ENCODE results near the gene FUT6. TPM values are rescaled to one million over a fixed set of nuclear protein-coding genes. Genes with fewer than 3 reads are reported as not detected.

The FUT6 gene
- total and polyA plus RNA-seq, 2 experiments from 2014 or later, result not detected

- H3K9me2 ChIP-seq (ENCODE audit: insufficient read depth), result no peaks in the 10 kb centered on the region
- no peaks in the 10 kb centered on the region for H3F3A ChIP-seq (ENCODE audit: insufficient read depth)
- peaks cover 22% of the 10 kb centered on the region for H3K27me3 ChIP-seq (replicated peaks; ENCODE audit: insufficient read depth)
- WGBS, 2 experiments (ENCODE audit: low coverage in 1 of 2, low lambda C conversion rate in 2 of 2, missing lambda C conversion rate in 2 of 2), result 88 to 100% methylated on average over 2 of the region's 2 CpGs
- H3K27ac ChIP-seq, result no peak overlapping the region
- H4K20me1 ChIP-seq (ENCODE audit: insufficient read depth), result no peaks in the 10 kb centered on the region
- no peak overlapping the region for H3K9ac ChIP-seq
- H3K4me1 ChIP-seq (ENCODE audit: insufficient read depth), result no peaks in the 10 kb centered on the region
- DNase-seq, result no peak
- H3K4me2 ChIP-seq (ENCODE audit: unreplicated experiment), result no peak overlapping the region
- H3K36me3 ChIP-seq (ENCODE audit: low read depth), result no peaks in the 10 kb centered on the region
- no peak overlapping the region for H3K4me3 ChIP-seq
- no peak overlapping the region for H2AFZ ChIP-seq
- in situ Hi-C loops (cut with MboI), result no loop called here
- H3K9me3 ChIP-seq (ENCODE audit: low read depth), result no peaks in the 10 kb centered on the region
- H3K79me2 ChIP-seq (ENCODE audit: insufficient read depth), result no peaks in the 10 kb centered on the region
- TF ChIP-seq EZH2phosphoT487 (IDR thresholded peaks at IDR 0.05; ENCODE audit: insufficient read depth, low read depth), result no peak
- TF ChIP-seq EZH2 (IDR thresholded peaks at IDR 0.05; ENCODE audit: insufficient read depth, poor library complexity, severe bottlenecking), result no peak
Observed at GRCh38 chr19:5817218-5817617, 22.3 kb downstream of the FUT6 start.

GRCh38 chr19:5814852-5815246, 24.7 kb downstream of the FUT6 start:
- Histone ChIP-seq H3K9me2 (ENCODE audit: insufficient read depth) (no peaks in the 10 kb centered on the region), H3K4me3 (no peak overlapping the region), H3F3A (ENCODE audit: insufficient read depth) (no peaks in the 10 kb centered on the region), H3K9me3 (ENCODE audit: low read depth) (no peaks in the 10 kb centered on the region), H3K27me3 (replicated peaks; ENCODE audit: insufficient read depth) (peaks cover 22% of the 10 kb centered on the region), H3K9ac (no peak overlapping the region), H3K79me2 (ENCODE audit: insufficient read depth) (no peaks in the 10 kb centered on the region), H3K36me3 (ENCODE audit: low read depth) (no peaks in the 10 kb centered on the region), H3K27ac (no peak overlapping the region), H2AFZ (no peak overlapping the region), H4K20me1 (ENCODE audit: insufficient read depth) (no peaks in the 10 kb centered on the region), H3K4me2 (ENCODE audit: unreplicated experiment) (no peak overlapping the region), H3K4me1 (ENCODE audit: insufficient read depth) (no peaks in the 10 kb centered on the region)
- in situ Hi-C loops (cut with MboI), result no loop called here
- WGBS, 2 experiments (ENCODE audit: low coverage in 1 of 2, low lambda C conversion rate in 2 of 2, missing lambda C conversion rate in 2 of 2), result 39 to 44% methylated on average over 11 of the region's 11 CpGs
- no peak for DNase-seq
- TF ChIP-seq EZH2 (IDR thresholded peaks at IDR 0.05; ENCODE audit: insufficient read depth, poor library complexity, severe bottlenecking) (no peak), EZH2phosphoT487 (IDR thresholded peaks at IDR 0.05; ENCODE audit: insufficient read depth, low read depth) (no peak)

- Histone ChIP-seq H3K79me2 (ENCODE audit: insufficient read depth) (no peaks in the 10 kb centered on the region), H3K9me3 (ENCODE audit: low read depth) (no peaks in the 10 kb centered on the region), H3K4me1 (ENCODE audit: insufficient read depth) (no peaks in the 10 kb centered on the region), H3K27ac (no peak overlapping the region), H3K9ac (no peak overlapping the region), H3K4me2 (ENCODE audit: unreplicated experiment) (no peak overlapping the region), H3K9me2 (ENCODE audit: insufficient read depth) (no peaks in the 10 kb centered on the region), H3K4me3 (no peak overlapping the region), H2AFZ (no peak overlapping the region), H4K20me1 (ENCODE audit: insufficient read depth) (no peaks in the 10 kb centered on the region), H3K36me3 (ENCODE audit: low read depth) (no peaks in the 10 kb centered on the region), H3F3A (ENCODE audit: insufficient read depth) (no peaks in the 10 kb centered on the region), H3K27me3 (replicated peaks; ENCODE audit: insufficient read depth) (peaks cover 22% of the 10 kb centered on the region)
- 47 to 52% methylated on average over 9 of the region's 9 CpGs for WGBS, 2 experiments (ENCODE audit: low coverage in 1 of 2, low lambda C conversion rate in 2 of 2, missing lambda C conversion rate in 2 of 2)
- in situ Hi-C loops (cut with MboI), result no loop called here
- TF ChIP-seq EZH2 (IDR thresholded peaks at IDR 0.05; ENCODE audit: insufficient read depth, poor library complexity, severe bottlenecking) (no peak), EZH2phosphoT487 (IDR thresholded peaks at IDR 0.05; ENCODE audit: insufficient read depth, low read depth) (no peak)
- no peak for DNase-seq
Observed at GRCh38 chr19:5814123-5814851, 25.2 kb downstream of the FUT6 start.

- no peaks in the 10 kb centered on the region for H3K79me2 ChIP-seq (ENCODE audit: insufficient read depth)
- no peaks in the 10 kb centered on the region for H3K36me3 ChIP-seq (ENCODE audit: low read depth)
- in situ Hi-C loops (cut with MboI), result no loop called here
- no peak overlapping the region for H3K4me2 ChIP-seq (ENCODE audit: unreplicated experiment)
- no peaks in the 10 kb centered on the region for H3F3A ChIP-seq (ENCODE audit: insufficient read depth)
- H3K4me3 ChIP-seq, result no peak overlapping the region
- no peaks in the 10 kb centered on the region for H3K4me1 ChIP-seq (ENCODE audit: insufficient read depth)
- no peaks in the 10 kb centered on the region for H3K9me3 ChIP-seq (ENCODE audit: low read depth)
- TF ChIP-seq EZH2phosphoT487 (IDR thresholded peaks at IDR 0.05; ENCODE audit: insufficient read depth, low read depth), result no peak
- no peak for TF ChIP-seq EZH2 (IDR thresholded peaks at IDR 0.05; ENCODE audit: insufficient read depth, poor library complexity, severe bottlenecking)
- no peaks in the 10 kb centered on the region for H3K9me2 ChIP-seq (ENCODE audit: insufficient read depth)
- no peak overlapping the region for H3K9ac ChIP-seq
- no peak overlapping the region for H2AFZ ChIP-seq
- 93% methylated on average over 4 of the region's 4 CpGs for WGBS, 2 experiments (ENCODE audit: low coverage in 1 of 2, low lambda C conversion rate in 2 of 2, missing lambda C conversion rate in 2 of 2)
- no peak for DNase-seq
- H3K27me3 ChIP-seq (replicated peaks; ENCODE audit: insufficient read depth), result peaks cover 12% of the 10 kb centered on the region
- H4K20me1 ChIP-seq (ENCODE audit: insufficient read depth), result no peaks in the 10 kb centered on the region
- no peak overlapping the region for H3K27ac ChIP-seq
Observed at GRCh38 chr19:5811117-5811516, 28.4 kb downstream of the FUT6 start.

Data from GM23248 (cell line).